Fibroblast of skin of left quadriceps (primary cell): Measurements from ENCODE around the gene VCAN.
"Not testable (repeated sequence)": the region's sequence is repeated elsewhere in the genome, so short reads cannot be mapped to it uniquely, and the experiment has no call there.

Experiments used
- DNase-seq, 2 experiments: peaks; one replicate each; pipeline ENCODE4 v3.0.0-alpha.2; 2013; ENCODE audit warnings: low read depth in 2 of 2

VCAN gene

DNA sequence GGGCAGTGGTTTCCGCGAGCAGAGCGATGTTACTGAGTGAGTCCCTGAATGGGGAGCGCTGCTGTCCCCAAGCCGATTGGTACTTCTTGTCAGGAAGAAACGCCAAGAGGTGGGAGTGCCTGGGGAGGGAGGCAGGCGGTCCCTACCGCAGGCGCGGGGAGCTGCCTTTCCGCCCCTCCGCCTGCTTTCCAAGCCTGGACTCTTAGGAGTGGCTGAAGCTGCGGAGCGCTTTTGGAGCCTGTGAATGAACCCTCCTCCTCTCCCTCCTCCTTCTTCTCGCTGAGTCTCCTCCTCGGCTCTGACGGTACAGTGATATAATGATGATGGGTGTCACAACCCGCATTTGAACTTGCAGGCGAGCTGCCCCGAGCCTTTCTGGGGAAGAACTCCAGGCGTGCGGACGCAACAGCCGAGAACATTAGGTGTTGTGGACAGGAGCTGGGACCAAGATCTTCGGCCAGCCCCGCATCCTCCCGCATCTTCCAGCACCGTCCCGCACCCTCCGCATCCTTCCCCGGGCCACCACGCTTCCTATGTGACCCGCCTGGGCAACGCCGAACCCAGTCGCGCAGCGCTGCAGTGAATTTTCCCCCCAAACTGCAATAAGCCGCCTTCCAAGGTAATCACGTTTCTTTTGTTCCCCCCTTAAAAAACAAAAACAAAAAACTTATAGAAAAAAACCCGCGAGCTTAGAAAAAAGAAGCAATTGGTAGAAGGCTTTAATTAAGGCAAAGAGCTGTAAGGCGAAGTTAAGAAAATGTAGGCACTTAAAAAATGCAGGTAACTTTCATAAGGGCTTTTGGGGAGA lies at the start of gene VCAN:
Gene VCAN, plus strand, starts transcription at position 340 of the 808 bp plus-strand sequence. CDS start 11,775 bp downstream, outside the sequence.
- DNase-seq: peak; percentile 75 to 82

GRCh38 chr5:83422284-83422683 lies 49.3 kb upstream of the VCAN start:
- no peak for DNase-seq

GRCh38 chr5:83426855-83427254 lies 44.7 kb upstream of the VCAN start:
- no peak for DNase-seq

DNA sequence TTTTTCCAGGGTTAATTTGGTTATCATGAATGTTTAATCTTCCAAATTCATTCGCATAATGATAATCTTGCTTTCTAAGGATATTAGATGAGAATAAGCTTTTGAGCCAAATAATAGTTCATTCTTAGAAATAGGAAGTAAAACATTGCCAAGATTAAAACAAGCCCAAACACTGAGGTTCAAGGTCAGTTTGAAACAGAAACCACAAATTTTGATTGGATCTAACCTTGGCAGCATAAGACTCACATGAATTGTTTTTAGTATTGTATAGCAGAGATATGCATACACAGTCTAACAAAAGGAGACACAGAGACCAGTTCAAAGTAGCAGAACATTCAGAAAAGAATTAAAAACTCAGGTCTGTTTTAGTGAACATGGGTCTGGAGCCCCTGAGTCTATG lies 43.4 kb upstream of the VCAN start:
- DNase-seq: no peak

- no peak for DNase-seq
Observed at GRCh38 chr5:83428890-83429289, 42.7 kb upstream of the VCAN start.

- DNase-seq: peak; percentile 34 to 42
Observed at GRCh38 chr5:83430130-83431010, 41.2 kb upstream of the VCAN start.

GRCh38 chr5:83433891-83434290 lies 37.7 kb upstream of the VCAN start:
- peak; percentile 28 to 38 for DNase-seq

- DNase-seq: no peak
Observed at GRCh38 chr5:83434946-83435345, 36.6 kb upstream of the VCAN start.

DNA sequence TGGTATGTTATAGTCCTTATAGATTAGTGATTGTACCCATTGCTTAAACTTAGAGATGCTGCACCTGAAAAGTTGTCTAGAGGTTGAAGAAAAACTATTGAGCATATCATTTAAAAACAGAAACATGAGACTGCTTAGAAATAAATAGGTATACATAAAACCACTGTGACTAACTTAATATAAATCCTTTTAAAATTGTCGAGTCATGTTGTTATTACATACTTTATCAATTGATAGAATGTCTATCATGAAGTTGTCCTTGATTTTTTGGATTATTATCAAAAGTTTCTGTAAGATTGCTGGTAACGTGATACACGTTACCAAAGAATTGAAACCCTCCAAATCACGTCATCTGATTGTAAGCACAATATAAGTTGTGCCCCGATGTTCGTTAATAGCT lies 35.3 kb upstream of the VCAN start:
- no peak for DNase-seq

GRCh38 chr5:83437697-83438096 lies 33.8 kb upstream of the VCAN start:
- not testable (repeated sequence) for DNase-seq

DNA sequence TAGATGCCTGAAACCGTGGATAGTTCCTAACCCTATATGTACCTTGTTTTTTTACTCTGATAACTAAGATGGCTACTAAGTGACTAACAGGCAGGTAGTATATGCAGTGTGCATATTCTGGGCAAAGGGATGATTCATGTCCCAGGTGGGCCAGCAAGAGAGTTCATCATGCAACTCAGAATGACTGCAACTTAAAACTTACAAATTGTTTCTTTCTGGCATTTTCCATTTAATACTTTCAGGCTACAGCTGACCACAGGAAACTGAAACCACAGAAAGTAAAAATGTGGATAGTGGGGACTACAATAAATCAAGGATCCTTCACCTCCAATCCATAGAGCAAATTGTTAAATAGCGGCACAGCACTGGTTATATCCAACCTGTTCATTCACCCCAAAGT lies 30.7 kb upstream of the VCAN start:
- DNase-seq: no peak

GRCh38 chr5:83441747-83442146 lies 29.8 kb upstream of the VCAN start:
- DNase-seq: no peak

GRCh38 chr5:83443534-83443933 lies 28.0 kb upstream of the VCAN start:
- DNase-seq: no peak

DNA sequence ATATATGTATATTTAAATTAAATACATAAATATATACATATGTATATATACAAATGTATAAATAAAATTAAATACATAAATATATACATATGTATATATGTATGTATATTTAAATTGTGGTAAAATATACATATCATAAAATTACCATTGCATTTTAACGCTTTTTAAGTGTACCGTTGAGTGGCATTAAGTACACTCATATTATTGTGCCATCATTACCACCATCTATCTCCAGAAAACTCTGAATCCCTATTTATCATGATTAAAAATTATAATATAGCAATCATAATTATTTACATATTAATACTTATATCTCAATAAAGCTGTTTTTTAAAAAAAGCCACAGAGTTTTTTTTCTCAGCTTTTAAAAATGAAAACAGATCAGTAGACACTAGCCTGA lies 27.1 kb upstream of the VCAN start:
- DNase-seq: no peak

DNA sequence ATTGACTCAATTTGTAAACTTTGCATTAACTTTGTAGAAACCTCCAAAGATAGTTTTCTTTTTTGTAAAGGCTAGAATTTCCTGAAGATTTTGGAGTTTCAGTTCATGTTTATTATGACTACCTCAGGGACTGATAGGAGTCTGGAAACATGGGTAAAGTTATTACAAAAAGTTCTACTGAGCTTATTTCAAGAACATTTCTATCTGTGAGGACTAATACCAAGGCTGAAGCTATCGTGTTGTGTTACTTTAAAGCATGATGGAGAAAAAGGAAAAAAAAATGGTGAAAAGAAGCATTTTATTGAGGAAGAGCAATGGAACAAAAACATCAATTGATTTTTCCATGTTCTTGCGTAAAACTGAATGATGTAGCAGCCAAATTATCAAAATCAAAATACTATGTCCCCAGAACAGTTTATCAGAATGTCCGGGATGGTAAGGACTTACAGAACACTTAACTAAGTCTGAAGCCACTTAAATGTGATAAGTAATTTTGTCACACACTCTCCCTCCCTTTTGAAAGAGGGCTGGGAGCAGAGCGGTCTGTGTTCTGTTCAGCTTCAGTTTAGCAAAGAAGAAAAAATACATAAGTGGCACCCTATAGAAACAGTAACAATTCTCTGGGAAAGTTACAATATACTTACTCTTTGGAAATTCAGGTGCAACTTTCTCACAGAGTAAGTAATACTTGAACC lies 25.1 kb upstream of the VCAN start:
- DNase-seq: no peak

DNA sequence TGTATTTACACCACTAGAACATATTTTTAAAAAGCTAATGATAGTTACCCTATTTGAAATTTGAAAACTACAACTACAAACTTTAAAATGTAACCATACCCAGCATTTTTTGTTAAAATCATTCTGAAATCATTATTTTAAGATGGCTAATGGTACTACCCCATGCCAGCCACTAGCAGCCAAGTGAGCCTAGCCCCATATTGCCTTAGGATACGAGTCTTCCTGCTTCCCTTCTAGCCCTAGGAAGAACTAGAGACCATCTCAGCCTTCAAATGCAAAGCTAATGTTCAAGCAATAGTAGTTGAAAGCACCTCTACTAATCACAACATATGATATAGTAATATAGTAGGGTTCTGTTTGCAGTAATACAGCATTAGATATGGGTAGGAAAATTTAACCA lies 24.0 kb upstream of the VCAN start:
- DNase-seq: no peak

DNA sequence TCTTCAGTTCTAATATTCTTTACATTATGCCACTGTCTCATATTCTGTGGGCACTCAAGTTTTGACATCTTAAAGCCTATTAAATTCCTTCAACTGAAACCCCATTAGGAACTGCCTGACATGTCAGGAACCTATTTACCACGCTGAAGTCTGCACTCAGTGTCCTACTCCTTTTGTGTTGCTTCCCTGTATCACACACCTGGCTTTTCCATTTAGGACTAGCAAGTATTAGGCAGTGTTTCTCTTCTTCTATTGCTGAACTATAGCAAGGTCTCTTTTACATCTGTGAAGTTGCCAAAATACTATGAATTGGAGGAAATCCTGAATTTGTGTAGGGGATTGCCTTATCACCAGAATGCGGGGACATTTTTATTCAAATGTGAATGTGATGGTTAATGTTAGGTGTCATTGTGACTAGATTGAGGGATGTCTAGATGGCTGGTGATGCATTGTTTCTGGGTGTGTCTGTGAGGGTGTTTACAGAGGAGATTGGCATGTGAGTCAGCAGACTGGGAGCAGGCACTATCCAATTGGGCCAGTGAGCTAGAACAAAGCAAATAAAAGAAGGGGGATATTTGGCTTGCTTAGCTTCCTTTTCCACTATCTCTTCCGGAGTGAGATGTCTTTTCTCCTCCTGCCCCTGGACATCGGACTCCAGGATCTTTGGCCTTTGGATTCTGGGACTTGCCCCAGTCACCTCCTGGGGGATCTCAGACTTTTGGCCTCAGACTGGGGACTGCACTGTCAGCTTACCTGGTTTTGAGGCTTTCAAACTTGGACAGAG lies 21.2 kb upstream of the VCAN start:
- no peak for DNase-seq

DNA sequence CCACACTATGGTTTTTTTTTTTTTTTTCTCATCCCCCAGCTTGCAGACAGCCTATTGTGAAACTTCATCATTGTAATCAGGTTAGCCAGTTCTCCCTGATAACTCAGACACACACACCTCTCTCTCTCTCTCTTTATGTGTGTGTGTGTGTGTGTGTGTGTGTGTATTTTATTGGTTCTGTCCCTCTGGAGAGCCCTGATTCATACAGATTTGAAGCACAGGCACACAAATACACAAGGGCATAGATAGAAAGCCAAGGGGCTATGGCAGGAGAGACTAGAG lies 20.6 kb upstream of the VCAN start:
- no peak for DNase-seq

DNA sequence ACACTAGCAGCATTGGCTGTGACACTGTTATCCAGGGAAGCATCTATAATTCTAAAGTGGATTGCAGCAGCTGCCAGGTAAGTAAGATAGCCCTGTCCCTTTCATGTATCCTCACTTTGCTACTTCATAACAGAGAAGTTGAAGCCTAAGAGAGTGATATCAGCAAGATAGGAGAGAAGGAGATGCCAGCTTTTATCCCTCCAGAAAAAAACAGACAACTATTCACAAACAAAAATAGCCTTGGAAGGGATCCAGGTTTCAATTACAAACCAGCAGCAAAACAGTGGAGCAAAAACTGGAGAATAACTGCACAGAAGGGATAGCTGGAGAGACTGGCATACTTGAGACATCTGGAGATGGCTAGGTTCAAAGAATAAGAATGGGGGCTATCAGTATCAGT lies 19.6 kb upstream of the VCAN start:
- no peak for DNase-seq

DNA sequence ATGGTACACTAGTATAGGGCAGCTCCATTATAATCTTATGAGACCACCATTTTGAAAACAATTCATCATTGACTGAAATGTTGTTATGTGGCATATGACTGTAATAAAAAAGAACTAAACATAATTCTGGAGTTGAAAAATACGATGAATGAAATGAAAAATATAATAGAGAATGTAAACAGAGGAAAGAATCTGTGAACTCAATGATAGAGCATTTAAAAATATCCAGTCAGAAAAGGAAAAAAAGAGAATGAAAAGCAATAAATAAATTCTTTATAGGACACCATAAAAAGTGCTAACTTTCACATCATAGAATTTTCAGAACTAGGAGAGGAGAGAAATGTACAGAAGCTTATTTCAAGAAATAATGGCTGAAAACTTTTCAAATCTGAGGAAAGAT lies 17.6 kb upstream of the VCAN start:
- DNase-seq: no peak

- no peak for DNase-seq
Observed at GRCh38 chr5:83464261-83464660, 7.3 kb upstream of the VCAN start.
